Rectal smooth muscle tissue (tissue), 1 donor: ENCODE data around the gene COLEC11.

Source experiments
- H3K27ac ChIP-seq: one replicate; pipeline ENCODE4 v1.7.0; 2013; ENCODE audit warnings: low read depth, low read length, inconsistent platforms
- H3K27me3 ChIP-seq: one replicate; pipeline ENCODE4 v1.7.0; 2013; ENCODE audit warnings: low read length; ENCODE audit not compliant: control insufficient read depth, insufficient read depth
- H3K36me3 ChIP-seq: one replicate; pipeline ENCODE4 v1.7.0; 2013; ENCODE audit warnings: low read length; ENCODE audit not compliant: control insufficient read depth, insufficient read depth
- H3K4me1 ChIP-seq: one replicate; pipeline ENCODE4 v1.7.0; 2013; ENCODE audit warnings: low read length; ENCODE audit not compliant: control insufficient read depth, insufficient read depth
- H3K4me3 ChIP-seq: one replicate; pipeline ENCODE4 v1.7.0; 2013; ENCODE audit warnings: low read length
- H3K9ac ChIP-seq: one replicate; pipeline ENCODE4 v1.7.0; 2013; ENCODE audit warnings: low read length

Gene COLEC11

DNA sequence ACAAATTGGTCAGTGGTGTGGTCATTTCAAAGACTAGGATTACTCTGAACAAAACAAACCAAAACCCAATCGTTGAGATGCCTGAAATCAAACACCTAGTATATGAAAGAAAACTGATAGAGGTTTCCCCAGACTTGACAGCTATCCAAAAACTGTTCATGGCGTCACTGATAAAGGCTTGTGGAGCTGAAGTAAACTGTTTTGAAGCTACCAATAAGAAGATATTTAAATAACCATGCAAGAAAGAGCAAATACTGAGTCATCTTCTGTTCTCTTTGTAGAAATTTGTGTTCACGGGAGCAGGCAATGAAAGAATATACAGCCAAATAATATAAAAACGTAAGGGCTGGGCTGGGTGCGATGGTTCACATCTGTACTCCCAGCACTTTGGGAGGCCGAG, 7.5 kb upstream of the COLEC11 start:
- H3K4me3 ChIP-seq: no peak overlapping the region
- no peaks in the 10 kb centered on the region for H3K27me3 ChIP-seq
- H3K27ac ChIP-seq: no peak overlapping the region
- H3K9ac ChIP-seq: no peak overlapping the region
- peaks cover 2% of the 10 kb centered on the region for H3K36me3 ChIP-seq
- peaks cover 5% of the 10 kb centered on the region for H3K4me1 ChIP-seq

DNA sequence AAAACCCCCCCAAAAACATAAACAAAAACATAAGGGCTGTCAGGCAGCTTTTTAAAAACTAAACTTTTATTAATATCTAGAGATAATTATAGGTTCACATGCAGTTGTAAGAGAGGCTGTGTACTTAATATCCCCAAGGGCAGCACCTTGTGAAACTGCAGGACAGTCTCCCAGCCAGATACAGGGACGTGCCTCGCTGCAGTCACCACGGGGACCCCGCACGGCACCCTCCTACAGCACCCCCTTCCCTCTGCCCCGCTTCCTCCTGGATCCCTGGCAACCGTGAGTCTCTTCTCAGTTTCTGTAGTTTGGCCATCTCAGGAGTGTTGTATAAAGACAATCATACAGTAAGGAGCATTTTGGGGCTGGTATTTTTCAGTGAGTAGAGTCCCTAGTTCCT, 6.8 kb upstream of the COLEC11 start:
- Histone ChIP-seq H3K27ac (no peak overlapping the region), H3K27me3 (no peaks in the 10 kb centered on the region), H3K4me3 (no peak overlapping the region), H3K4me1 (peaks cover 5% of the 10 kb centered on the region), H3K36me3 (peaks cover 2% of the 10 kb centered on the region), H3K9ac (no peak overlapping the region)

DNA sequence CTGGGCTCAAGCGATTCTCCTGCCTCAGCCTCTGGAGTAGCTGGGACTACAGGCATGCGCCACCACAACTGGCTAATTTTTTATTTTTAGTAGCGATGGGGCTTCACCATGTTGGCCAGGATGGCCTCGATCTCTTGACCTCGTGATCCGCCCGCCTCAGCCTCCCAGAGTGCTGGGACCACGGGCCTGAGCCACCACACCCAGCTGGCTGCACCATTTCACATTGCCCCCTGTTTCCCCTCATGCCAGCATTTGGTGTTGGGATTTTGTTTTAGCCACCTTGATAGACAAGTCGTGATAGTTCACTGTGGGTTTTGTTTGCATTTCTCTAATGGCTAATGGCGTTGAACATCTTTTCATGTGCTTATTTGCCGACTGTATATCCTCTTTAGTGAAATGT, 5.8 kb upstream of the COLEC11 start:
- H3K27ac ChIP-seq: no peak overlapping the region
- H3K4me1 ChIP-seq: peaks cover 5% of the 10 kb centered on the region
- H3K27me3 ChIP-seq: no peaks in the 10 kb centered on the region
- H3K4me3 ChIP-seq: no peak overlapping the region
- peaks cover 2% of the 10 kb centered on the region for H3K36me3 ChIP-seq
- no peak overlapping the region for H3K9ac ChIP-seq

DNA sequence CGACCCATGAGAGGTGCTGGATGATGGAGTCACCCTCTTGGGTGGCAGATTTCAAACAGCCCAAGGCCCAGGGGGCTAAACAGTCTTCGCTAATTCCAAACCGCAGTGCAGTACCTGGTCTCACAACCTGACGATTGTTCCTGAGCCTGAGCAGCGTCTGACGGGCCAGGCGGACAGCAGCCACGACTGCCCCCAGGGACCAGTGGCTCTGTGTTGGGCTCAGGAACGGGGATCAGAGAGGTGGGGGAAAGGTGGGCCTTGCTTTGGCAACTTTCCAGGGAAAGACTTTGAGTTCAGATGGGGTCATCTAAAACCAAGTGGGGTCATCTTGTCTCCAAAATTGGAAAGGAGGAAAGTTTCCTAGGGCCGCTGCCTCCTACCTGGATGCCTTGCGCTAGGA, 492 bp downstream of the COLEC11 start:
- Histone ChIP-seq H3K27ac (no peak overlapping the region), H3K4me1 (no peaks in the 10 kb centered on the region), H3K36me3 (no peaks in the 10 kb centered on the region), H3K9ac (no peak overlapping the region), H3K4me3 (no peak overlapping the region), H3K27me3 (no peaks in the 10 kb centered on the region)

DNA sequence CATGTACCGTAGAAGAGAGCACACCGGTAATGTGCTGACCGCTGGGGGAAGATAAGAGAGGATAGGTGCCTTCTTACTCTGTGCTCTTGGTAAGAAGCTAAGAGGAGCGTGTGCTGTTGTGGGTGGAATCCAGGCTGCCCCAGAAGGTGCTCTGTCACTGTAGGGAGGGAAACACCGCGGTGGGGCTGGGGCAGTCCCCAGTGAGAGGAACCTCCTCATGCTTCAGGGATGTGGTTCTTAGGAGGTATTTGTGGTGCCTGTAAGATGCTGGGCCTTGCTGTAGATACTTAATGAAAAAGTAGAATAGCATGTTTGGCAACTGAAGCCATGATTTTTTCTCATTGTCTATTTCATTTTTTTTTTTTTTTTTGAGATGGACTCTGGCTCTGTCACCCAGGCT, 1.1 kb downstream of the COLEC11 start:
- H3K36me3 ChIP-seq: no peaks in the 10 kb centered on the region
- H3K4me1 ChIP-seq: no peaks in the 10 kb centered on the region
- H3K9ac ChIP-seq: no peak overlapping the region
- no peak overlapping the region for H3K4me3 ChIP-seq
- no peak overlapping the region for H3K27ac ChIP-seq
- H3K27me3 ChIP-seq: no peaks in the 10 kb centered on the region

DNA sequence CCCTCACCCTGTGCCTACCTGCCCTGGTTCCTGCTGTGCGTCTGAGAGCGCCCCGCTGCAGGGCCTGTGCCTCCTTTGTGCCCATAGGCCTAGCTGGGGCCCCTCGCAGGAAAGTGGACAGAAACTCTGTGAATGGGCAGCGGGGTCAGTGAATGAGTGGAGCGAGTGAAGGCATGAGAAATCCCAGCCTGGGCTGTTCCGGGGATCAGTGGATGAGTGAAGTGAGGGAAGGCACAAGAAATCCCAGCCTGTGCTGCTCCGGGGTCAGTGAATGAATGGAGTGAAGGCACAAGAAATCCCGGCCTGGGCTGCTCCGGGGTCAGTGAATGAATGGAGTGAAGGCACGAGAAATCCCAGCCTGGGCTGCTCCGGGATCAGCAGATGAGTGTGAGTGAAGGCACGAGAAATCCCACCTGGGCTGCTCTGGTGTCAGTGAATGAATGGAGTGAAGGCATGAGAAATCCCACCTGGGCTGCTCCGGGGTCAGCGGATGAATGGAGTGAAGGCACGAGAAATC, 2.0 kb downstream of the COLEC11 start:
- no peaks in the 10 kb centered on the region for H3K36me3 ChIP-seq
- H3K9ac ChIP-seq: no peak overlapping the region
- H3K27ac ChIP-seq: no peak overlapping the region
- H3K27me3 ChIP-seq: no peaks in the 10 kb centered on the region
- no peak overlapping the region for H3K4me3 ChIP-seq
- H3K4me1 ChIP-seq: no peaks in the 10 kb centered on the region

DNA sequence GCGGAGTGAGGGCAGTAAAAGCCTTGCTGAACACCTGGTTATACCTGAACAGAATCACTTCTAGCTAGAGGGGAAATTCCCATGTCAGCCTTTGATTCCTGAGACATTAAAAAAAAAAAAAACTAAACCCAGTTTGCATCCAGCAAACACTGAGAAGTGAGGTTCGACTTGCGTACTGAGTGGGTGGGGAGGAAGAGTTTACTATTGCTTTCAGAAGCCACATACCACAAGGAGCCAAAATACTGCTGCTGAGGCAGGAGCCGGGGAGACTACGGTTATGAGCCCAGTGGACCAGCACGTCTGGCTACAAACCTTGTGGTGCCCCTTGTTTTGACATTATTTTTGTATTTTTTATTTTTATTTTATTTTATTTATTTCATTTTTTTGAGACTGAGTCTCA, 2.7 kb downstream of the COLEC11 start:
- Histone ChIP-seq H3K4me3 (no peak overlapping the region), H3K27me3 (no peaks in the 10 kb centered on the region), H3K36me3 (no peaks in the 10 kb centered on the region), H3K27ac (no peak overlapping the region), H3K9ac (no peak overlapping the region), H3K4me1 (no peaks in the 10 kb centered on the region)

DNA sequence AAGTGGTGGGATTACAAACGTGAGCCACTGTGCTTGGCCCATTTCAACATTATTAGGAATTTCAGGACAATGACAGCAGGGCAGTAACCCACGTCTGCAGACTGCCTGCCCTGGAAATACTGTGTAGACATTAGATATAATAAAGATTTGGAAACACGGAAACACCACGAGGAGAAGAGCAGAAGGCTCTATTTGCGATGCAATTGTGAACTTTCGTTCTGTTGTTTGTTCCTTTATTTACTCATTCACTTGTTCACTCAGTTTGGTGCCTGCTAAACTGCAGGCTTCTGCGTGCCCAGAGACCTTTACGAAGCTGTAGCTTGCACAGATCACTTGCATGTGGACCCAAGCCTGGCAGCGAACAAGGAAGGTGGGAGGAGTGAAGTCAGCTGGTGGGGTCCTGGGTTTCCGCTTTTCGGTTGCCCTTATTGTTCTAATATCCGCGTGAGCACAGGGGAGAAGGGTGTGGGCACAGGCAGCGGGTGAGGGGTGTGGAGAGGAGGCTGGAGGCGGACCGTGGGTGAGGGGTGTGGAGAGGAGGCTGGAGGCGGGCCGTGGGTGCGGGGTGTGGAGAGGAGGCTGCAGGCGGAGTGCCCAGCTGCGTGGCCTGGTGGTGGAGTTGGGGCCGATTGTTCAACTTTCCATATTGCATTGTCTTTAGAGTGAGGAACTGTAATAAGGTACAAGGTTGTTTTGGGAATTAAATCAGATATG, 3.4 kb downstream of the COLEC11 start:
- H3K4me3 ChIP-seq: no peak overlapping the region
- H3K27me3 ChIP-seq: no peaks in the 10 kb centered on the region
- H3K27ac ChIP-seq: no peak overlapping the region
- H3K9ac ChIP-seq: no peak overlapping the region
- H3K36me3 ChIP-seq: no peaks in the 10 kb centered on the region
- no peaks in the 10 kb centered on the region for H3K4me1 ChIP-seq

DNA sequence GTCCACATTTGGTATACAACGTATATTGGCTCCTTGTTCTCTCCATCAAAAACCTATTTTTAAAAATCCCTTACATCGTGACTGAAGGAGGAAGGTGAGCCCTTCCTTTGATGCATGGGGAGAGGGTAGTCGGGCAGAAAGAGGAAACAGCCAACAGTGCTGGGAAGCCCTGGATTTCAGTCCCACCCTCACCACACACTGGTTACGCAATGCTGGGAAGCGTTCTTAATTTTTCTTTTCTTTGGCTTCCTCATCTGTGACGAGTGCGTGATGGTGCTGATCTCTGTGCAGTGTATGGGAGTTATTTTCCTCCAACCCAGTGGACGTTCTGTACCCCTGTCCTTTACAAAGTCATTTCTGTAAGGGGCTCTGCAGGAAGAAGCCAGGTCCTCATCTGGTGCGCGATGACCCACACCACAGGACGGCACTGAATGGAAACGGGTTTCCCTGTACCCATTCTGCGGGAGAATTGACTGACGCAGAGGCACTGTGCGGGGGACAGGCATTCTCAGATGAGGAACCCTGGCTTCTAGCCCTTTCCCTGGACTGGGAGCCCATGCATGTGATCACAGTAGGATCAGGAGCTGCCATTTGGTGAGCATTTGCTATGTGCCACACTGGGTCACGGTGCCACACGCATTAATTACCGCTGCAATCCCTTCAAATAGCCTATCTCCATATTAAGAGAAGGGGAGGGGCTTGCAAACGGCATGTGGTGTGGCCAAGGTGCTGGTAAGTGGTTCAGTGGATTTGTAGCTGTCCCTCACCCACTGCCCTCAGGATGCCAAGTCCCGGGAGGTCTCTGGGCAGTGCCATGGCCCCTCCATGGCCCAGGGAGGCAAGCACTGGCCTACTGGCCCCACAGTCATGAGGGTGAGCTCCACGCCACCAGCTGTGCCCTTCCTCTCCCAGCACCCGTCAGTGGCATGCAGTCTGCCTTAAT, 4.3 kb downstream of the COLEC11 start:
- no peak overlapping the region for H3K4me3 ChIP-seq
- H3K27ac ChIP-seq: no peak overlapping the region
- no peak overlapping the region for H3K9ac ChIP-seq
- no peaks in the 10 kb centered on the region for H3K36me3 ChIP-seq
- no peaks in the 10 kb centered on the region for H3K4me1 ChIP-seq
- H3K27me3 ChIP-seq: no peaks in the 10 kb centered on the region

DNA sequence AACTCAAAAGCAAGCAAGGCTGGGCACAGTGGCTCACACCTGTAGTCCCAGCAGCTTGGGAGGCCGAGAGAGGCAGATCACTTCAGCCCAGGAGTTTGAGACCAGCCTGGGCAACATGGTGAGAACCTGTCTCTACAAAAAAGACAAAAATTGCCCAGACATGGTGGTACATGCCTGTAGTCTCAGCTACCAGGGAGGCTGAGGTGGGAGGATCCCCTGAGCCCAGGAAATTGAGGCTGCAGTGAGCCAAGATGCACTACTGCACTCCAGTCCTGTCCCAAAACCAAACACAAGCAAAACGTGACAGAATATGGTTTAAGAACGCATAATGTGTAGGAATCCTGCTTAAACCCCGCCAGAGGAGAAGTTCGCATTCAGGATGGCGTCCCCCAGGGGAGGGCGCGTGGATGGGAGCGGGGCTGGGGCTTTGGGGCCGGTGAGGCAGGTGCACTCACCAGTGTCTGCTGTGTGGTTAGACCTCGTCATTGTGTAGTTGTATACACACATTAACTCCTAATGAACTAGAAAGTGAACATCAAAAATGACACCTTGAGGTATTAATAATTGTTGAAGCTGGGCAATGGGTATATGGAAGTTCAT, 5.4 kb downstream of the COLEC11 start:
- Histone ChIP-seq H3K9ac (no peak overlapping the region), H3K36me3 (no peaks in the 10 kb centered on the region), H3K27me3 (no peaks in the 10 kb centered on the region), H3K27ac (no peak overlapping the region), H3K4me1 (no peaks in the 10 kb centered on the region), H3K4me3 (no peak overlapping the region)

DNA sequence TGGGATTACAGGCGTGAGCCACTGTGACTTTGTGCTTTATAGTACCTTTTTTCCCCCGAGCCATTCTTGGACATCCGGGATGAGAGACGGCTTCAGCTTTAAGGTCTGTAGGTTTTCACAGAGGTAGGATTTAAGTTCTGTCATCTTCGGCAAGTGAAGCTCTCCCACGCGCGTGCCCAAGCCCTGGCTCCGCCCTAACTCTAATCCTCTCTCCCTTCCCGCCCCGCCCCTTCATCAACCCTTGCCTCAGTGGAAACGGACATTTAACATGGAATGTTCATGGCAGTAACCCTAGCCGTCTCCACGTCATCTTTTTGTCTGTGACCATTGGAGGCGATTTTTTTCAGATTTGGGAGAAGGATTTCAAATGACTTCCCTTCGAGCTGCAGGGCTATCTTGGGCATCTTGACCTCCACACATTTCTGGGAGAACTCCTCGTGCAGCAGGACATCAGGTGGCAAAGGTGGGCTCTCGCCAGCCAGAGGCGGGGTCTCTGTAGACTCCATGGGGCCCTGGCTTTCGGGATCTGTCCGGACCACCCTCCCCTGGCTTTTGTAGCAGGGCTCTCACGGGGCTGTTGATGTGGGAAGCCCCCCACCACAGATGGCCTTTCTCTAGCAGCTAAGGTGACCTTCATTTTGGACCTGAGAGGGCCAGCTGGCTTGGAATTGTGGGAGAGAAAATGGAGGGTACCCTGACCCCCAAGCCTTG, 6.8 kb downstream of the COLEC11 start:
- no peak overlapping the region for H3K9ac ChIP-seq
- no peak overlapping the region for H3K4me3 ChIP-seq
- no peaks in the 10 kb centered on the region for H3K4me1 ChIP-seq
- no peak overlapping the region for H3K27ac ChIP-seq
- no peaks in the 10 kb centered on the region for H3K27me3 ChIP-seq
- H3K36me3 ChIP-seq: no peaks in the 10 kb centered on the region
